GM18951 (cell line): ENCODE results near the gene HOXC6.

Experiments used
- POLR2A ChIP-seq: IDR thresholded peaks from 4 replicates; pipeline ENCODE4 v1.6.1; 2011; ENCODE audit warnings: mild to moderate bottlenecking; ENCODE audit not compliant: insufficient read length, insufficient read depth; ENCODE audit errors: extremely low read depth
- in situ Hi-C: fragments of 300-500 bp; cut with MboI; formaldehyde crosslinking; loops from one replicate; pipeline ENCODE4 v1.12.0; 2022; ENCODE audit warnings: low sequenced_read_pairs, mixed read lengths, inconsistent platforms; ENCODE audit not compliant: unreplicated experiment

HOXC6 gene

DNA sequence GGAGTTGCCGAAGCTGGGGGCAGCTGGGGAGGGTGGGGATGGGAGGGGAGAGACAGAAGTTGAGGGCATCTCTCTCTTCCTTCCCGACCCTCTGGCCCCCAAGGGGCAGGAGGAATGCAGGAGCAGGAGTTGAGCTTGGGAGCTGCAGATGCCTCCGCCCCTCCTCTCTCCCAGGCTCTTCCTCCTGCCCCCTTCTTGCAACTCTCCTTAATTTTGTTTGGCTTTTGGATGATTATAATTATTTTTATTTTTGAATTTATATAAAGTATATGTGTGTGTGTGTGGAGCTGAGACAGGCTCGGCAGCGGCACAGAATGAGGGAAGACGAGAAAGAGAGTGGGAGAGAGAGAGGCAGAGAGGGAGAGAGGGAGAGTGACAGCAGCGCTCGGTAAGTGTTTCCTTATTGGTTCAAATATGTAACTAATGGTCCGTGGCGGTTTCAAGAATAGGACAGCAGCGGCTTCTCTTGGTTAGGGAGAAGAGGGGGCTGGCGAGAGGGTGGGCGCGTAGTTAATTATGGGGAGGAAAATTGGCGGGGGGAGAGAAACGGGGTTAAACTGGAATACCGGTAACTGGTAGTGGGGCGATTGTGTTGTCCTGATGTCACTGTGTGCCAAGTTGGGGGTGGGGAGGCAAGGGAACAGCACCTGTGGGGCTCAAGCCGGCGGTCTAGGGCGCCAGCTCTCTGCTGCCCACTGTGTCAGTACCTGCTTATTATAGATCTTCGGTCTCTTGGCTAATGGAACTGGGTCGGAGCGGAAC, 11.0 kb upstream of the HOXC6 start:
- TF ChIP-seq POLR2A: no peak
- in situ Hi-C loops: loop anchor here (25.0 kb wide), 1 partner anchor 345 kb away; the partner anchor contains the start of gene GPR84

- peak; percentile 60 for TF ChIP-seq POLR2A
- in situ Hi-C loops: loop anchor here (25.0 kb wide), 1 partner anchor 344 kb away; the partner anchor contains the start of gene GPR84
Measured at GRCh38 chr12:54017878-54018467, 10.3 kb upstream of the HOXC6 start.

DNA sequence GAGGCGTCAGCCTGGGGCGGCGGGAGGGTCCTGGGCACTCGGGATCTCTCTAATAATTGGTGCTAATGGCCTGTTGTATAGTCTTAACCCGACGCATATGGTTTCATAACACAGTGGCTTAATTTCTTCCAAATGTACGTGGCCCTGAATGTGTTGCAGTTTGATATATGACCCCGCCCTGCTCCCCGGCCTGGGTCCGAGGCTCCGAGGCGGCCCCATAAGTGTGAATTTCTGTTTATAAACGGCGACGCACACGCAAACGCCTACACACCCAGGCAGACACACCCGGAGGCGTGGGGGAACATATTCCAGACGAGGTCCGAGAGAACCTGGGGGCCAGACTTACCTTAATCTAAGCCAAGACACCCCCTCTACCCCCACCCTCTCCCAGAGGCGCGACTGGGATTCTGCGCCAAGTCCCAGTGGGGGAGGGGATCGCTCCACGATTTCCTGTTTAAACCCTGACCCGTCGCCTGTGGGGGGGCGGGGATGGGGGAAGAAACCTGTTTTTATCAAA, 9.7 kb upstream of the HOXC6 start:
- in situ Hi-C loops: loop anchor here (25.0 kb wide), 1 partner anchor 344 kb away; the partner anchor contains the start of gene GPR84
- no peak for TF ChIP-seq POLR2A

DNA sequence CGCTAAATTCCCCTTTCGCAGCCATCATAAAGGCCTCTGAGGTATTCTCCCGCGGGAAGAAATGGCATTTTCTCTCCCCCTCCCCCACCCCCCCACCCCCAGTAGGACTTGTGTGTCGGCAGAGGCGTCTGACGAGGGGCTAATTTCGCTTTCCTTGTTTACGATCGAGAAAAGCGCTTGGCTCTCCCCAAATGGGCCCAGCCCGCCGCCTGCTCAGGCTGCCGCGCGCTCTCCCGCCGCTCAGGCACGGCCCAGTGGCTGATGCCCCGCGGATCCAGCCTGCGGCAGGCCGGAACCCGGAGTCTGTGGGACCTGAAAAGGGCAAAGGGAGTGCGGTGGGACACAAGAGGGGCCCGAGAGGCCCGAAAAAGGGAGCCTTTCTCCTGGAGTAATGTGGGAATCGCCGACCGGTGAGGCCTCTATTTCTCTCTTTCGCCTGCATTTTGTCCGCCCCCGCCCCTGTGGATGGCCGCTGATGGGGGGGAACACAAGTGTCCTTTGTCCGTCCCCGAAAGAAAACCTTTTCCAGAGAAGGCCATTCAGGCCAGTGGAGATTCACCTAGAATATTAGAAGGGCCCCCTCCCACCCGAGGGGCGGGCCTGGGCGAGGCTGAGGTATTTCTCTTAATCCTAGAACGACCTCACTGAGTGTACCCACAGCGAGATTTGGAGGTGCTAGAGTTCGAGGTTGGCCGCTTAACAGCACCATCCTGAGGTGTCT, 9.0 kb upstream of the HOXC6 start:
- TF ChIP-seq POLR2A: no peak
- in situ Hi-C loops: loop anchor here (25.0 kb wide), 1 partner anchor 343 kb away; the partner anchor contains the start of gene GPR84

DNA sequence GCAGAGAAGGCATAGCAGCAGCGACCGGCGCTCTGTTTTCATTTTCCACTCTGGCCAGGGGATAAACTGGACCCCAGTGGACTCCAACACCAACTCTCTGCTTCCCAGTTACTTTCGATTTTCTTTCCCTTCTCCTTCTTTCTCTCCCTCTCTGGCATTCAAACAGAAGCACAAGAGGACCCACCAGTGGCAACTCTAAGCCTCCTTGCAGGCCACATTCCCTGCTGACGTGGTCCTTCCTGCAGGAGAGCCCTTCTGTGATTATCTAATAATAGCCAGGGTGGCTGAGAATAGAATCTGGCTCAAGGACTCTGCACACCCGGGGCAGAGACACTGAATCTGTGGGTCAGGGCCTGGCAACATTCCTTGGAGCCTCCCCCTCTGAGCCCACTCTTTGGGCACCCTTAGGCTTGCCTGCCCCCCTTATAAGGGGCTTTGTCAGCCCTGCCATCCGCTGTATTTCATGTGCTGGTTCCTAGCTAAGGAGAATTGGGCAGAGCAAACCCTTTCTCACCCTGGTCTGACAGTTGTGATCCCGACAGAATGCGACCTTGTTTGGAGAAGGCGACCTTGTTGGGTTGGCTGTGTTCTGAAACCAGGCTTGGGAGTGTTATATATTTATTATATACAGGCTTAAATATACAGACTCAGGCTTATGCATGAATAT, 8.2 kb upstream of the HOXC6 start:
- no peak for TF ChIP-seq POLR2A
- in situ Hi-C loops: loop anchor here (25.0 kb wide), 1 partner anchor 342 kb away; the partner anchor contains the start of gene GPR84

DNA sequence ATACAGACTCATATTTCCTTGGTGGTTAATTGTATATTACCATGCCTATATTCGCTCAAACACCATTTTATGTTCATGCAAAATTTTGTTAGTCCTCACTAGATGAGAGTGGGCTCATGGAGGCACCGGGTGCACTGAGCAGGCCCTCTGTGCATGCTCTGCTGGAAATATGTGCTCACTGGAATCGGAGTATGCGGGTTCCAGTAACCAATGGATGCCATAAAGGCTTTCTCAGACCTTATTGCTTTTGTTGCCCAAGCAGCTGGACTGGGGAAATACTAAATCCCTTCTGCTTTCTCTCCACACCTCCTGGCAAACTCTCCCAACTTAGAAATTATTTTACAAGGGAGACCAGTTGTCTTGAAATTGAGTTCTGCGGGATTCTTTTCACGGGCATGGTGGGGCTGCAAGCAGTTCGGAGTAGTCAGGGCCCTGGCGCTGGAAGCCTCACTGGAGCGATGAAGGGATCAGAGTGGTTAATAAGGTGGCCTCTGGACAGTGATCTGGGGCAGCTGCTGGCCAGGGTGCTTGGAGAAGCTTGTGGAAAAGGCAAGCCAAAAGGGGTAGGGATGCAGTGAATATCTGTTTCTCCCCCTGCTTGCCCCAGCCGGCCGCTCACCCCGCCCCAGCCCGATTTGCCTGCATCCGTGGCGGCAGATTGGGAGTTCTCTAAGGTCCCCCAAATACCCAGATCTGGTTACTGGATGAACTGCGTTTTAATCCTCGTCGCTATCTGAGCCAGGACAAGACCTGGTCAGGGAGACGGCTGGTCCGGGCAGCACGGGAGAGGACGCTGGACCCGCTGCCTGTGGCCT, 7.4 kb upstream of the HOXC6 start:
- in situ Hi-C loops: loop anchor here (25.0 kb wide), 1 partner anchor 342 kb away; the partner anchor contains the start of gene GPR84
- TF ChIP-seq POLR2A: no peak

- in situ Hi-C loops: loop anchor here (25.0 kb wide), 1 partner anchor 341 kb away; the partner anchor contains the start of gene GPR84
- no peak for TF ChIP-seq POLR2A
Measured at GRCh38 chr12:54021432-54022013, 6.7 kb upstream of the HOXC6 start.

GRCh38 chr12:54022960-54023884, 5.0 kb upstream of the HOXC6 start:
- in situ Hi-C loops: loop anchor here (25.0 kb wide), 1 partner anchor 339 kb away; the partner anchor contains the start of gene GPR84

DNA sequence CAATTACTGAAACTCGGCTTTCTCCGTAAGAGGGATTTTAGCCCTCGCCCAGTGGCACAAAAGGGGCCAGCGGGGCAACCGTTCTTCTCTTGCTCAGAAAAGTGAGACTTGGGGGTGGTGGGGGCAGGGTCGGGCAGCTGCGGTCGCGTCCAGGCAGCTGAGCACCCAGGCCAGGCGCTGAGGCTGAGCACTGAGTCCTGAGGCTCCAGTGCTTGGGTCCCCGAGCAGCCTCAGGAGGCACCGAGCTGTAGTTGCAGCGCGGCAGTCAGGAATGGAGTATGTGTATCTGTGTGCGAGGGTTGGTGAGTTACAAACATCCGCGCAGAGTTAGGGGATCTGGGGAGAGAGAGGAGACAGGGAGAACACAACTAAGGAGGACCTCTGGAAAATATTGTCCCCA, 4.1 kb upstream of the HOXC6 start:
- in situ Hi-C loops: loop anchor here (25.0 kb wide), 1 partner anchor 338 kb away; the partner anchor contains the start of gene GPR84
- TF ChIP-seq POLR2A: no peak

More at GRCh38 chr12:54022960-54023884, 5.0 kb upstream of the HOXC6 start:
- no peak for TF ChIP-seq POLR2A

GRCh38 chr12:54024581-54025305, 3.5 kb upstream of the HOXC6 start:
- no peak for TF ChIP-seq POLR2A
- in situ Hi-C loops: loop anchor here (25.0 kb wide), 1 partner anchor 338 kb away; the partner anchor contains the start of gene GPR84
